MG63 (cell line): ENCODE data around the gene SAMMSON. TPM values are rescaled to one million over a fixed set of nuclear protein-coding genes. Genes with fewer than 3 reads are reported as not detected.

ENCODE experiments used
- DNase-seq: peaks from one replicate; pipeline ENCODE4 v3.0.0-alpha.2; 2020
- H3K27me3 ChIP-seq: fragments of 250-450 bp; sonication (Bioruptor Pico); 2 replicates; pipeline ENCODE4 v1.5.1; 2020; ENCODE audit warnings: mild to moderate bottlenecking, moderate library complexity
- H3K36me3 ChIP-seq: fragments of 250-450 bp; sonication (Bioruptor Pico); 2 replicates; pipeline ENCODE4 v1.5.1; 2020; ENCODE audit warnings: mild to moderate bottlenecking, moderate library complexity
- H3K4me3 ChIP-seq: fragments of 250-450 bp; sonication (Bioruptor Pico); 2 replicates; pipeline ENCODE4 v1.5.1; 2020; ENCODE audit warnings: mild to moderate bottlenecking, moderate library complexity
- H3K9me3 ChIP-seq: fragments of 250-450 bp; sonication (Bioruptor Pico); 2 replicates; pipeline ENCODE4 v1.5.1; 2020; ENCODE audit warnings: mild to moderate bottlenecking, moderate library complexity
- total RNA-seq: library from RNA; depleted of rRNA; stranded (reverse); fragments of >200 nt; shearing (Covaris generic); gene quantifications from 2 replicates; pipeline ENCODE4 v1.2.3, GENCODE V29; 2014; ENCODE audit warnings: low replicate concordance

The SAMMSON gene
- total RNA-seq, 1 experiment from 2014 or later: not detected

DNA sequence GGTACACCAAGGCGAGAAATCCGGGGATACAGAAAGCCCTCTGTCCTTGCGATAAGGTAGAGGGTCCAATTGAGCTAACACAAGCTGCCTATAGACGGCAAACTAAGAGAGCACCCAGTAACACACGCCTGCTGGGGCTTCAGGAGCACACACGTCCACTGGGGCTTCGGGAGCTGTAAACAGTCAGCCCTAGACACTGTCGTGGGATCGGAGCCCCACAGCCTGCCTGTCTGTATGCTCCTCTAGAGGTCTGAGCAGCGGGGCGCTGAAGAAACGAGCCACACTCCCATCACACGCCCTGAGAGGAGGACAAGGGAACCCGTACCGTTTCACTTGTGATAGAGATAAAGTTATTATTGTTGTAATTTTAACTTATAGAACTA is 486 bp downstream of the SAMMSON start:
- DNase-seq: no peak
- H3K4me3 ChIP-seq: no peak overlapping the region
- peaks cover 3% of the 10 kb centered on the region for H3K9me3 ChIP-seq
- H3K36me3 ChIP-seq: no peaks in the 10 kb centered on the region
- no peaks in the 10 kb centered on the region for H3K27me3 ChIP-seq

DNA sequence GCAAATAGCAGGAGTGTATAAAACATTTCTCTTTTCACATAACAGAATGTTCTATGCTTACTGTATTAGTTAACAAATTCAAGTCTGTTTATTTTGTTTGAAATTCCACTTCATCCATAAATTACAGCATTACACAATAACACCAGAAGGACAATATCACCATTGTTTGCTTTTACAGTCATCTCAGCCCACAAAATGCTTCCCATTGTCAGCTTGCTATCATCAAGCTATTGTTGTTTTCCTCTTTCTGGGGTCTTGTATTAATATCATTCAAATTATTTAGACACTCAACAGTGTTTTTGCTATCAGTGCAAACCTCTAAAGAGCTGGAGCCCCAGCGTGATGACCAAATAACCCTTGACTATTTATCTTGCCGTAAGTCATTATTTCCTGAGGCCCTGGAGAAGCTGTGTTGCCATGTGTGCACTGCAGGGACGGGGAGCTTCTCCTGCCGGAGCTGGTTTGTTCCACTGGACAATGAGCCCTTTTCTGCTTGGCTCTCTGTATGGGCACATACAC is 1.1 kb downstream of the SAMMSON start:
- Histone ChIP-seq H3K36me3 (no peaks in the 10 kb centered on the region), H3K9me3 (peaks cover 3% of the 10 kb centered on the region), H3K27me3 (no peaks in the 10 kb centered on the region), H3K4me3 (no peak overlapping the region)
- no peak for DNase-seq

DNA sequence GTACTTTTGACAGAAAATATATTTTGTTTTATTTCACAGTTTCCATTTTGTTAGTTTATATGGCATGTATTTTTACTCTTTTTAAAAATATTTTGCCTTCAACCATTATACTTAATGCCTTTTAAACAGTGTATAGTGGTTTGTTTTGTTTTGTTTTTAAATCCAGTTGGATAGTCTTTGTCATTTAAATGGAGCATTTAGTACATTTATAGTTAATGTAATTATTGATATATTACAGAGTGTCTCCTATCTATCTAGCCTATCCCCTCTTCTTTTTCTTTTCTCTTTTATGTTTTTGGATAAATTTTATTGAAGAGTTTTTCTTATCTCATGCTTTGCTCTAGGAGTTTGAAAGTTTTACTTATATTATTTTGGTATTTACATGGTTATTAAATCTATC is 3.6 kb downstream of the SAMMSON start:
- Histone ChIP-seq H3K9me3 (peaks cover 3% of the 10 kb centered on the region), H3K27me3 (no peaks in the 10 kb centered on the region), H3K36me3 (no peaks in the 10 kb centered on the region), H3K4me3 (no peak overlapping the region)
- DNase-seq: no peak

DNA sequence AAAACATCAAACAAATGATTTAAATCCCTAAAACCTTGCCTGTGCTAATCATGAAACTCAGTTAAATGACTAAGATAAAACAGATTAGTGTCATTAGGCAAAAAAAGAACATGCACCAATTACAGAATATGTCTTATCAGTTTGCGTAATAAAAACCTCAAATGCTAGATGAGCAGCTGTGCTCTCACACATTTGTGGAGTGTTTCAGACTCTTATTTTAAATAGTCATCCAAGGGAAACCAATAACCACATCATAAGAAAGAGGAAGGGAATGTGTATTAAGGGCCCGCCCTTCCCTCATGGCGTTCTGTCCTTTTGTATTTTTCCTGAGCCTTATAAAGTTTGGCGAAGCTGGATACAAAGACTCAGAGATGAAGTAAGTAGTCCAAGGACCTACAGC is 6.6 kb downstream of the SAMMSON start:
- no peak overlapping the region for H3K4me3 ChIP-seq
- no peaks in the 10 kb centered on the region for H3K36me3 ChIP-seq
- no peak for DNase-seq
- H3K9me3 ChIP-seq: peaks cover 3% of the 10 kb centered on the region
- no peaks in the 10 kb centered on the region for H3K27me3 ChIP-seq

DNA sequence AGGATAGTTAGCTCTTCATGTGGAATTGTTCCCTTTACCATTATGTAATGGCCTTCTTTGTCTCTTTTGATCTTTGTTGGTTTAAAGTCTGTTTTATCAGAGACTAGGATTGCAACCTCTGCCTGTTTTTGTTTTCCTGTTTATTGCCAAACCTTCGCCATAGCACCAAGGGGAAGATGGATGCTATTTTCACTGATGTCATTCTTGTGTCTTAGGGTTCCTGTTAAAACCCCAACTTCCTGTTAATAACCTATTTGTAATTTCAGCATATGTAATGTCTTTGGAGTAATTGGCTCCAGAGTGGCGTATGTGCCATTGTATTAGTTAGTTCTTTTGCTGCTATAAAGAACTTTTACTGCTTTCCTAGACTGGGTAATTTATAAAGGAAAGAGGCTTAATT is 10.8 kb downstream of the SAMMSON start:
- Histone ChIP-seq H3K9me3 (no peaks in the 10 kb centered on the region), H3K36me3 (no peaks in the 10 kb centered on the region), H3K27me3 (no peaks in the 10 kb centered on the region), H3K4me3 (no peak overlapping the region)
- no peak for DNase-seq

DNA sequence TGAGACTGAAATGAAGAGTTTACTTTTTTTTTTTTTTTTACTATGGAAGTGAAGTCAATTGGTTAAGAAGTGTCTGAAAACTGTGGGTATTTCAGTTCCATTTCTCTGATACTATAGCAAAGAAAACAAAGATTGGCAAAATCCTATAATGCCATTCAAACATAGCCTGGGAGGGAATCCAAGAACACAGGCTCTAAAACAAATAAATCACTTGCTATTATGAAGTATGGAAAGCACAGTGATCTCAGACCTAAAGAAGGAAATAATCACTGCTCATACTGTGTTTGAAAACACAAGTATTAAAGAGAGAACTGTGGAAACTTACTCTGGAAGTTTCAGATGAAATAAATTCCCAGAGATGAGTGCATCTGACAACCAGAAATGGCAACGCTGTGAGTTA is 12.0 kb downstream of the SAMMSON start:
- Histone ChIP-seq H3K4me3 (no peak overlapping the region), H3K9me3 (no peaks in the 10 kb centered on the region), H3K27me3 (no peaks in the 10 kb centered on the region), H3K36me3 (no peaks in the 10 kb centered on the region)
- DNase-seq: no peak

DNA sequence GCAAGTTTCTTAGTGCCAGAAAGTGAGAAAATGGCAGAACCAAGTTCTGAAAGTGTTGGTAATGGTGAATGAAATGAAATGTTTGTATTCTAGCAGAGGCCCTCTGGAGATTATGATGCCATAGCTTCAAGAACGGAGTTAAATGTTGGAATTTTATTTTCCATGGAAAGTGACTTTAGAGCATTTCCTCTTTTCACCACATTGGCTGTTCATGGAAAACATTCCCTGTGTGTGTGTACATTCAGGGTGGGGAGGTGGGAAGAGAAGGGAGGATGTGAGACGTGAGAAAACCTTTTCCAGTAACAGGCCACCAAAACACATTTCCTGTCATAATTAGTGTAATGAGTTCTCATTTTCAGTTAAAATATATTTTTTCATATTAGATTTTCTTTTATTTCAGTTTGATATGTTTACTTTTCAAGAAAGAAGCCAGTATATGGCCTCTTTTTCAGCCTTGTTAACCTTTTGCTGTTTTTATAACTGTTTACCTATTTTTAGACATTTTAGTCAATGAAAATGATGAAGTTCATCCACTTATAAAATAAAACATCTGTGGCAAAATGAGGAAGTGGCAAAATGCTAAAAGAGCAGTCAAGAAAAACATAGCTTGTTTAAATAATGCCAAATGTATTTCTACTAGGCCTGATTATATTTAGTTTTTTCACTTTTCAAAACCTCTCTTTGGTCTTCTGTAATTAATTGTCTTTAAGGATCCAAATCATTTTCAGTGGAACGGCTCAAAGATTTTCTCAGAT is 21.6 kb downstream of the SAMMSON start:
- H3K9me3 ChIP-seq: no peaks in the 10 kb centered on the region
- DNase-seq: no peak
- no peak overlapping the region for H3K4me3 ChIP-seq
- H3K36me3 ChIP-seq: no peaks in the 10 kb centered on the region
- H3K27me3 ChIP-seq: no peaks in the 10 kb centered on the region

DNA sequence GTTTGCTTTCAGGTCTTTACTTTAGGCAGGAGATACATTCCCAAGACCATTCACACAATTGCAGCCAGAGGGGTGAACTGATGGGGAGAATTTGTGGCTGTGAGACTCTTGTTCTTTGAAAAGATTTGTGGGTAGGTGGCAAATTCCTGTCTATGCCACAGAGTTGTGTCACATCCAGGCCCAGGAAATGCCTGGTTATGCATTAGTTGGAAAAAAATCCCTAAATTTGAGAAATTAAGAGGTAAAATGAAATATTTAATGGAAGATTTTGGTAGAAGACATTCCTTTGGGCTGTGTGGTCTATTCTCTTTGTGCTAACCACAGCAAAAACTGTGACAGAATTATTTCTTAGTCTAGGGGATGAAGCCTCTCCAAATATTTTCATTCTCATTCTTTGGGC is 28.8 kb downstream of the SAMMSON start:
- no peaks in the 10 kb centered on the region for H3K27me3 ChIP-seq
- H3K36me3 ChIP-seq: no peaks in the 10 kb centered on the region
- no peak for DNase-seq
- H3K9me3 ChIP-seq: no peaks in the 10 kb centered on the region
- no peak overlapping the region for H3K4me3 ChIP-seq

DNA sequence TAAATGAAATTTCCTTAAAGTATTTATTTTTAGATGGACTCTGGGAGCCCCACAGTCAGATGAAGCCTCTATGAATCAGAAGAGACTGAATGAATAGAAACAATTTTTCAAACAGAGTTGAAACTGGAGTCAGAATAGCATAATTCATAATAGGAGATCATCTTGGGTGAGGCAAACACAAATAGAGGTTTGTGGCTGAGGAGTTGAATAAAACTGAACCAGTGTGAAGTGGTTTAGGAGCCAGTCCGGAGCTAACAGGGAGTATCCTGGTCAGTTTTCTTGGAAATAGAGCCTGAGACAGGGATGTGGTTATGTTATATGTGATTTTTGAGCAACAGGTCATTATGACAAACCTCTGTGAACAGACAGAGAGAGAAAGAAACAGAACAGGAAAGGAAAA is 39.2 kb downstream of the SAMMSON start:
- Histone ChIP-seq H3K9me3 (no peaks in the 10 kb centered on the region), H3K27me3 (no peaks in the 10 kb centered on the region), H3K4me3 (no peak overlapping the region), H3K36me3 (no peaks in the 10 kb centered on the region)
- no peak for DNase-seq

DNA sequence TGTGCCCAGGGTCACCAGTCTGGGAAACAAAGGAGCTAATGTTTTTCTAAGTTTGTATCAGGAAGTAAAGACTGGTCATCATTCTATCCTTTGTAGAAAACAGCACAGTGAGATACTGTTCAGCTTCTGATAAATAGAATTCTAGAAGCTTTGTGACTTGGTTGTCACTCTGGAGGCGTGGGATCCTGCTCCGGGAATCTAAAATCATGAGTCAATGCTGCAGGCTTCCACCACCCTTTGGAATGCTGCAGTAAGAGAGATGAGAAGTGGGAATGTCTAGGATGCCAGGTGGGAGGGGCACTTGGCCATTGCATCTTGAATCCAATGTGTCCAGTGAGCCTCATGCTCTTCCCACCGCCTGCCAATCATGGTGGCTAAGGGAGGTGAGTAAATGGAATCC is 40.9 kb downstream of the SAMMSON start:
- Histone ChIP-seq H3K4me3 (no peak overlapping the region), H3K27me3 (no peaks in the 10 kb centered on the region), H3K9me3 (no peaks in the 10 kb centered on the region), H3K36me3 (no peaks in the 10 kb centered on the region)
- DNase-seq: no peak

DNA sequence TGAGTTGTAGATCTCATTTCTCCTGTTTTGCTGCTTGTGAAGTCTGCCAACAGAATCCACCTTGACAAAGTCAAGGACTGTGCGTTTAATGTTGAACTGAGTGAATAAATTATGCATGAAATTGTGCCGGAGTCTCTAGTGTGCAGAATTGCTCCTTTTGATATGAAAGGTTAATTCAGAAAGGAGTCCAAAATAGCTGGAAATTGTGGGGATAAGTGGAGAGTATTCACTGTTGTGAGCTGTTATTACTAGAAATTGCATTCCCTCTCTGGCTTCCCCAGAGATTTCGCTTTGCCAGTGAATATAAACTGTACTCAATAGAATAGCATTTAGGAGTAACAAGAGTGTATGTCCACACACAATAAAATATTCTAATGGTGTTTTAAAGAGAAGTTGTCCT is 43.1 kb downstream of the SAMMSON start:
- DNase-seq: no peak

DNA sequence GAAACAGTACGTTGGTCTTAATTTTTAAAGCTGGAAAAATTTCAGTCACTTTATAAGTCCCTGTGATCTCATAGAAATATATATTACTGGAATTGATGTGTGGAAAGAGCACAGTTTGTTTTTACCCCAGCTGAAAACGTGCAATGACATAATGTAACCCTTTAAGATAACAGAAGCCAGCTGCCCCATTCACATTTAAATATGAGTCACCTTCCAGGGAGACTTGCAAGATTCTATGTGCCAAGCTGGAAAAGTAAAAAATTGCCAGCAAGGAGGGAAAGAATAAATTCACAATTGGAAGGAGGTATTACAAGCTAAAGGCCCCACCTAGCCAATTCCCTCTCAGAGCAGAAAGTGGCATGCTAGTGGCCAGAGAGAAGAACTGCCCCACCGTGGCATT is 50.2 kb downstream of the SAMMSON start:
- peak; percentile 17 for DNase-seq
- no peaks in the 10 kb centered on the region for H3K36me3 ChIP-seq
- no peak overlapping the region for H3K4me3 ChIP-seq

More for the DNA sequence above, 43.1 kb downstream of the SAMMSON start:
- Histone ChIP-seq H3K27me3 (no peaks in the 10 kb centered on the region), H3K4me3 (no peak overlapping the region), H3K9me3 (no peaks in the 10 kb centered on the region), H3K36me3 (no peaks in the 10 kb centered on the region)

DNA sequence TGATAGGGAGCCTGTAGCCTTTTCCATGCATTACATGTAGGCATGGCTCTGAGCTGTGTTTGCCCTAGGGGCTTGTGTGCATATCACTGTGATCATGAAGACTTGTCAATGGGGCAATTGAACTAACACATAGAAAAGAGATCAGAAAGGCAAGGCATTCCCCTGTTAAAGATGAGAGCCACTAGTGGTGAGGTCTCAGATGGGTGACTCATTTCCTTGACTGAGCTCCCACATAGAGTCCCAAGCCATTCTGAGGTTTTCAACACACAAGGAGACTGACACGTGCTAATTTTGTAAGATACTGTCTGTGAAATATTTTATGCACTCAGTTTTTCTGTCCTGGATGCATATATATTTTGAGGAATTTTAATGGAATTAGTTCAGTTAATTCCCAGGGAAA is 53.8 kb downstream of the SAMMSON start:
- H3K36me3 ChIP-seq: no peaks in the 10 kb centered on the region
- DNase-seq: peak; percentile 41

More for the DNA sequence above, 50.2 kb downstream of the SAMMSON start:
- no peaks in the 10 kb centered on the region for H3K9me3 ChIP-seq
- H3K27me3 ChIP-seq: no peaks in the 10 kb centered on the region

DNA sequence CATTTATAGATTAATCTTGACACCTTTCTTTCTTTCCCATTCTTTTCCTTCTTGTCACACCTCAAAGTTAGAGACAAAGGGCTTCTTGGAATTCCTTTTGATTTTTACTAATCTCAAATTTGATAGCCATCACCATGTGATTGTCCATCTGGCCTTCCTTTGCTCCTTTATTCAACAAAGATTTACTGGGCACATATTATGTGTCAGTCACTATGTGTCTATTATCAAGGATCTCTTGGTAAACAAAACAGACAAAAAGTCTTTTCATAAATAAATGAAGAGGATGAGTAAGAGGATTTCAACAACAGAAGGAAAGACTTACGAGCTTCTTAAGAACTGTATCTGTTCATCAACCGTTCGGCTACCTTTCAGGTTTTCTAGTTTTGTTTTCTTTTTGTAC is 56.5 kb downstream of the SAMMSON start:
- DNase-seq: no peak

More for the DNA sequence above, 53.8 kb downstream of the SAMMSON start:
- Histone ChIP-seq H3K9me3 (no peaks in the 10 kb centered on the region), H3K27me3 (no peaks in the 10 kb centered on the region), H3K4me3 (no peak overlapping the region)

DNA sequence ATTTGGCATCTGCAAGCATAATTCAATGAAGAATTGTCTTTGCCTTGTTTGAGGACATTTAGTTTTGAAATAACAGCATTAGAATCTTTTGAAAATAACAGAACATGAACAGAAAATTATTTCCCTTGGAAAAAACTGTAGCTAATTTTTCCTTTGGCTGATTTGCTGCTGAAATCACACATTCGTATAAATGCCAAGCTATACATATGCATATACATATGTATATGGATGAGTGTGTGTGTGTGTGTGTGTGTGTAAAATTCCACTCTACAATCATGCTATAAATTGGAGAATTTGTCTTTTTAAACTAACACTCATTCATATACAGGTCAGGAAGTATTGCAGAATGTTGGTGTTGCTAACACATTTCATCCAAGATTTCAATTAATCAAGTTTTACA is 57.9 kb downstream of the SAMMSON start:
- Histone ChIP-seq H3K27me3 (no peaks in the 10 kb centered on the region), H3K4me3 (no peak overlapping the region), H3K9me3 (no peaks in the 10 kb centered on the region), H3K36me3 (no peaks in the 10 kb centered on the region)
- no peak for DNase-seq

More for the DNA sequence above, 56.5 kb downstream of the SAMMSON start:
- H3K4me3 ChIP-seq: no peak overlapping the region
- no peaks in the 10 kb centered on the region for H3K9me3 ChIP-seq
- H3K27me3 ChIP-seq: no peaks in the 10 kb centered on the region
- no peaks in the 10 kb centered on the region for H3K36me3 ChIP-seq

DNA sequence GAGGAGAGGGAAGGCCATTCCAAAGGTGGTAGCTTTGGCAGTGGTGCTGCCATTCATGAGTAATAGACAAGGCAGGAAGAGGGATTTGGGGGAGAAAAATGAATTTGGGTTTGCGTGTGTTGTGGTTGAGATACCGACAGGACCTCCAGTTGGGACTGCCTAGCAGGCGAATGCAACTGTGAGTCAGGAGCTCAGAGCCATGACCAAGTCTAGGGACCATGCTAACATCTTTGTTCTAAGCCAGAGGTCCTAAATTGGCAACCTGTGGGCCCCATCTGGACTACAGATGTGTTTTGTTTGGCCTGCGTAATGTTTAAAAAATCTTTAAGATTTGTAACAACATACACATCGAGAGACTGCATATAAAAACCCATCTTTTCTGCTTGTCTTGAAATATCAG is 61.6 kb downstream of the SAMMSON start:
- Histone ChIP-seq H3K9me3 (no peaks in the 10 kb centered on the region), H3K4me3 (no peak overlapping the region), H3K27me3 (no peaks in the 10 kb centered on the region), H3K36me3 (no peaks in the 10 kb centered on the region)
- DNase-seq: peak; percentile 31

DNA sequence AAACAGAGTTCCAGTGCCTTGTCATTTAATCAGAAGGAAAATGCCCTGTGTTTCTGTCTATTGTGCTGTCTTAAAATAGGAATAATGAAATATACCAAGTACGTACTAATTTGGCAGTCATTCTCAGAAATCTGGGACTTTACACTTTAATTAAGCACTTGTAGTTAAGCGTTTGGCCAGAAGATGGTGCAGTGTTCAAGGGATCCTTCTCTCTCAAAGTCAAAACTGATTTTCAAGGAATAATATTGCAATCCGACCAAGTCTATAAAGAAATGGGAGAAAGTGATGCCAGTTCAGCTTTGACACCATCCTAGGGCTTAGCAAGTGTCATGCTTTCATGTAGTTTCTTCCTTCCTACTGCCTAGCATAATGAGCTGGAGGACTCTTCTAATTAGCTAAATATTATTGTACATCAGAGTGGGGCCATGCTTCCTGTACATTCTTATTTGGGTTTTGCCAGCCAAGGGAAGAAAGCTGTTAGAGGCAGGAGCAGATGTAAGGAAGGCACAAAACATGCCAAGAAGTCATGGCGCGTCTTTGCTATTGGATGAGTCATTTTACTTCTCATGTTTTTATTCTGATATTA is 64.8 kb downstream of the SAMMSON start:
- no peaks in the 10 kb centered on the region for H3K27me3 ChIP-seq
- no peak for DNase-seq
- no peaks in the 10 kb centered on the region for H3K9me3 ChIP-seq
- no peak overlapping the region for H3K4me3 ChIP-seq
- H3K36me3 ChIP-seq: no peaks in the 10 kb centered on the region

DNA sequence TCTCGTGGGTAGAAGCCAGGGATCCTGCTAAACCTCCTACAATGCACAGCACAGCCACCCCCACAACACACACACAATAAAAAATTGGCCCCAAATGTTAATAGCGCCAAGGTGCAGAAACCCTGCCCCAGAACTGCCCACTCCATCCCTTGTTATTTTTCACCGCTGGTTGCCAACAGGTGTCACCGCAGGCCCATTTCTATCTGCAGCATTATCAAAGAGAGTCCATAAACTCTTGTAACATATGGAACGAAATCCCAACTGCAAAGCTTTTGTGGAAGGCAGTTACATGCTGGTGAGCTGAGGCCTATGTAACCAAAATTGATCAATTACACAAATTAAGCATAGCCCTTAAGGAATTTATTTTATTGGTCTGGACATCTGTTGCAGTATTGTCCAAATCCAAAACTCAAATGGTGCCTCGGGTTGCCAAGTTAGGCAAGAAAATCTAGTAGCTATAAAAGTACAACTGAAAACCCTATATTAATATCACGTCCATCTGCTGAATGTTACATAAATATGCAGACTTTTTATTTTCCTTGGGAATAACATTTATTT is 66.2 kb downstream of the SAMMSON start:
- Histone ChIP-seq H3K27me3 (no peaks in the 10 kb centered on the region), H3K36me3 (no peaks in the 10 kb centered on the region), H3K9me3 (no peaks in the 10 kb centered on the region), H3K4me3 (no peak overlapping the region)
- DNase-seq: no peak
